ENCODE measurements around the gene CDS1. TPM values are rescaled to one million over a fixed set of nuclear protein-coding genes. Genes with fewer than 3 reads are reported as not detected.

Gene CDS1
- total and polyA plus RNA-seq, 2 of the 8 experiments (the other 6 are each of a cell fraction or from before 2014, with no cell fraction given): 8.7 to 13.9 TPM

DNA sequence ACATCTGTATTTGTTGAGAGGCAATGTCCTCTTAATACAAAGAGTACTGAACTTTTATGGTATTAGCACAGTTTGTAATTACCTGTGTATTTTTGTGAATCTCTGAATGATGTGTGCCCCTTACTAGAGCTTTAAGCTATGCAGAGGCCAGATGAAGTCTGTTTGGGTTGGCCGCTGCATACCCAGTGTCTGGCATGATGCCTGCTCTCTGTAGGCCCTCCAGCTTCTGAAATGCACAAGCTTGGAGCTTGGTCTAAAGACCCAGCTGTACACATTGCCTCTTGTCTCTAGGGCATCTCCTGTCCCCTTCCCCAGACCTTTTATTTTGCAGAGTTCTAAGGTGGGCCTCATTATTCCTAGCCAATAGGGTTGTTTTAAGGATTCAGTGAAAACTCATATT is 68.6 kb downstream of the CDS1 start:
- Histone ChIP-seq H2AK5ac (ENCODE audit: low read depth, low read length) (no peak overlapping the region), H4K8ac (ENCODE audit: extremely low read depth, insufficient read depth, low read length) (no peak overlapping the region), H3K23me2 (ENCODE audit: low read depth, low read length) (no peaks in the 10 kb centered on the region), H2AFZ (ENCODE audit: low read length) (no peak overlapping the region), H3K4me3 (ENCODE audit: extremely low read depth in 1 of 4, insufficient read depth in 2 of 4, low read depth in 3 of 4, low read length in 4 of 4) (no peak overlapping the region), H2BK15ac (ENCODE audit: low read length) (no peak overlapping the region), H3K56ac (replicated peaks; ENCODE audit: insufficient read length, low read depth, low read length) (no peak overlapping the region), H3K27me3 (replicated peaks in 1 of 4; ENCODE audit: control insufficient read depth in 3 of 4, extremely low read depth in 1 of 4, insufficient read depth in 3 of 4, low read length in 3 of 4) (no peaks in the 10 kb centered on the region), H3K79me1 (ENCODE audit: low read depth, low read length) (no peaks in the 10 kb centered on the region; the same call in 1 of the 2 replicates), H3K27ac (ENCODE audit: low read depth, low read length) (no peak overlapping the region), H4K91ac (replicated peaks; ENCODE audit: insufficient read length, low read length) (no peak overlapping the region), H4K5ac (ENCODE audit: insufficient read length, low read depth, low read length) (no peak overlapping the region), H3K36me3 (ENCODE audit: control insufficient read depth in 2 of 4, insufficient read depth in 4 of 4, low read length in 3 of 4) (peaks cover 0 to 21% (median 5%) of the 10 kb centered on the region in 4 experiments; a peak in 6 of 8 replicates), H3K9me3 (ENCODE audit: insufficient read depth in 2 of 2, low read depth in 1 of 2, low read length in 1 of 2) (peaks cover 0 to 3% of the 10 kb centered on the region in 2 experiments; a peak in 2 of 4 replicates), H2BK5ac (ENCODE audit: low read depth, low read length) (no peak overlapping the region), H3K14ac (ENCODE audit: insufficient read length) (no peak overlapping the region), H3K4me1 (replicated peaks in 1 of 4; ENCODE audit: control insufficient read depth in 3 of 4, insufficient read depth in 4 of 4, low read length in 3 of 4) (peaks cover 5 to 12% (median 6%) of the 10 kb centered on the region in 4 experiments; a peak in 5 of 7 replicates), H3K18ac (ENCODE audit: extremely low read depth, low read length) (no peak overlapping the region), H3K79me2 (ENCODE audit: control insufficient read depth in 1 of 2, insufficient read depth in 2 of 2, low read length in 2 of 2) (no peaks in the 10 kb centered on the region), H3K4ac (replicated peaks; ENCODE audit: insufficient read length, low read depth, low read length) (no peak overlapping the region), H4K20me1 (replicated peaks in 1 of 2; ENCODE audit: control insufficient read depth in 1 of 2, insufficient read depth in 2 of 2, low read length in 2 of 2) (no peaks in the 10 kb centered on the region), H3K4me2 (ENCODE audit: insufficient read depth in 1 of 2, low read depth in 2 of 2, low read length in 2 of 2) (no peak overlapping the region), H2BK12ac (ENCODE audit: low read depth, low read length) (no peak overlapping the region), H2BK20ac (ENCODE audit: low read length) (no peak overlapping the region), H3K9ac (replicated peaks in 1 of 4; ENCODE audit: extremely low read depth in 1 of 4, low read depth in 3 of 4, low read length in 3 of 4) (no peak overlapping the region), H2BK120ac (replicated peaks; ENCODE audit: low read depth, low read length) (no peak overlapping the region), H3K23ac (ENCODE audit: insufficient read length) (no peak overlapping the region)
- 100% methylated on average over 1 of the region's 1 CpG; no CpG with 5 or more reads in 1 of the 2 experiments for WGBS, 2 experiments (ENCODE audit: extremely low coverage in 1 of 2, insufficient coverage in 1 of 2, insufficient read length in 1 of 2, insufficient replicate concordance in 2 of 2, low coverage in 1 of 2, low lambda C conversion rate in 2 of 2, missing lambda C conversion rate in 1 of 2)
- ChIA-PET POLR2A (ENCODE audit: partially characterized antibody) (no interaction called here), CTCF (ENCODE audit: partially characterized antibody) (interaction anchor here (0.8 to 1.5 kb wide), 2 partner anchors 73 to 502 kb away, joined by 3 to 5 read pairs; no protein-coding TSS in a partner anchor)
- no peak for TF ChIP-seq POLR2A (IDR thresholded peaks at IDR 0.05; ENCODE audit: control extremely low read depth in 1 of 2, low read depth in 2 of 2, low read length in 2 of 2)
- TF ChIP-seq SP4 (IDR thresholded peaks at IDR 0.05; ENCODE audit: low read length): no peak
- TF ChIP-seq RFX5 (IDR thresholded peaks at IDR 0.05; ENCODE audit: borderline replicate concordance, low read depth, low read length): no peak
- no peak for TF ChIP-seq SP2 (IDR thresholded peaks at IDR 0.05; ENCODE audit: low read length)
- no peak for TF ChIP-seq CTBP2 (IDR thresholded peaks at IDR 0.05; ENCODE audit: borderline replicate concordance, insufficient read depth, insufficient read length, low read length)
- no peak for TF ChIP-seq SRF (IDR thresholded peaks at IDR 0.05; ENCODE audit: low read depth, low read length)
- no peak for DNase-seq (ENCODE audit: low read depth in 1 of 2, low spot score in 2 of 2)
- no peak for FAIRE-seq

Measured in H1 (cell line).